Neural cell (in vitro differentiated cells): ENCODE measurements around the gene RALGDS.

Experiments used
- EP300 ChIP-seq: fragments of 450-650 bp; conservative IDR thresholded peaks from 2 replicates; pipeline ENCODE4 v1.6.1; 2014; ENCODE audit warnings: antibody characterized with exemption, mild to moderate bottlenecking, moderate library complexity; ENCODE audit not compliant: poor library complexity, severe bottlenecking
- EZH2 ChIP-seq: fragments of 200-600, 300-800 bp; shearing (Covaris generic), sonication (generic); IDR thresholded peaks from 2 replicates; pipeline ENCODE4 v1.6.1; 2014; ENCODE audit warnings: antibody characterized with exemption, low read length, borderline replicate concordance, mild to moderate bottlenecking; ENCODE audit not compliant: insufficient read depth, poor library complexity, severe bottlenecking
- POLR2AphosphoS5 ChIP-seq: IDR thresholded peaks from 2 replicates; pipeline ENCODE4 v1.6.1; 2012
- SMC3 ChIP-seq: fragments of 450-650 bp; conservative IDR thresholded peaks from 2 replicates; pipeline ENCODE4 v1.6.1; 2014; ENCODE audit warnings: antibody characterized with exemption, mild to moderate bottlenecking, moderate library complexity; ENCODE audit not compliant: poor library complexity
- TF ChIP-seq, protein P1 (sequence below): fragments of 450-650 bp; IDR thresholded peaks from 2 replicates; pipeline ENCODE4 v1.5.1; 2014; ENCODE audit warnings: antibody characterized with exemption, mild to moderate bottlenecking, moderate library complexity; ENCODE audit not compliant: poor library complexity, severe bottlenecking
- TF ChIP-seq, protein P2 (sequence below): IDR thresholded peaks from 2 replicates; pipeline ENCODE4 v1.6.1; 2012; ENCODE audit warnings: borderline replicate concordance

DNA sequence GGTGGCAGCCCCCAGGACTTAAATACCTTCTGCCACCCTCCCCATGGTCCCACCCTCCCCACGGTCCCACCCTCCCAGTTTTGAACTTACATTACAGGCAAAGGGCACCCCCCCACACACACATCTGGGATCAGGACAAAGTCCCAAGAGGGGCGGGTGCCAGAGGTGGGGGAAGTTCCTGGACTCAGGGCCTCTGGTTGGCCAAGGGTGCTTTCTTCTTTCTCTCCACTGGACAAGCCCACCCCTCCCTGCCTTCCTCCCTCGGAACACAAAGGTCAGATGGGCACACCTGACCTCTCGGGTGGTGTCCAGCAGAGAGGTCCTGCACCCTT, 19.1 kb upstream of the RALGDS start:
- TF ChIP-seq, protein P1, sequence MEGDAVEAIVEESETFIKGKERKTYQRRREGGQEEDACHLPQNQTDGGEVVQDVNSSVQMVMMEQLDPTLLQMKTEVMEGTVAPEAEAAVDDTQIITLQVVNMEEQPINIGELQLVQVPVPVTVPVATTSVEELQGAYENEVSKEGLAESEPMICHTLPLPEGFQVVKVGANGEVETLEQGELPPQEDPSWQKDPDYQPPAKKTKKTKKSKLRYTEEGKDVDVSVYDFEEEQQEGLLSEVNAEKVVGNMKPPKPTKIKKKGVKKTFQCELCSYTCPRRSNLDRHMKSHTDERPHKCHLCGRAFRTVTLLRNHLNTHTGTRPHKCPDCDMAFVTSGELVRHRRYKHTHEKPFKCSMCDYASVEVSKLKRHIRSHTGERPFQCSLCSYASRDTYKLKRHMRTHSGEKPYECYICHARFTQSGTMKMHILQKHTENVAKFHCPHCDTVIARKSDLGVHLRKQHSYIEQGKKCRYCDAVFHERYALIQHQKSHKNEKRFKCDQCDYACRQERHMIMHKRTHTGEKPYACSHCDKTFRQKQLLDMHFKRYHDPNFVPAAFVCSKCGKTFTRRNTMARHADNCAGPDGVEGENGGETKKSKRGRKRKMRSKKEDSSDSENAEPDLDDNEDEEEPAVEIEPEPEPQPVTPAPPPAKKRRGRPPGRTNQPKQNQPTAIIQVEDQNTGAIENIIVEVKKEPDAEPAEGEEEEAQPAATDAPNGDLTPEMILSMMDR: no peak
- TF ChIP-seq POLR2AphosphoS5 (no peak), EP300 (no peak), SMC3 (no peak), EZH2 (no peak)
- TF ChIP-seq, protein P2, sequence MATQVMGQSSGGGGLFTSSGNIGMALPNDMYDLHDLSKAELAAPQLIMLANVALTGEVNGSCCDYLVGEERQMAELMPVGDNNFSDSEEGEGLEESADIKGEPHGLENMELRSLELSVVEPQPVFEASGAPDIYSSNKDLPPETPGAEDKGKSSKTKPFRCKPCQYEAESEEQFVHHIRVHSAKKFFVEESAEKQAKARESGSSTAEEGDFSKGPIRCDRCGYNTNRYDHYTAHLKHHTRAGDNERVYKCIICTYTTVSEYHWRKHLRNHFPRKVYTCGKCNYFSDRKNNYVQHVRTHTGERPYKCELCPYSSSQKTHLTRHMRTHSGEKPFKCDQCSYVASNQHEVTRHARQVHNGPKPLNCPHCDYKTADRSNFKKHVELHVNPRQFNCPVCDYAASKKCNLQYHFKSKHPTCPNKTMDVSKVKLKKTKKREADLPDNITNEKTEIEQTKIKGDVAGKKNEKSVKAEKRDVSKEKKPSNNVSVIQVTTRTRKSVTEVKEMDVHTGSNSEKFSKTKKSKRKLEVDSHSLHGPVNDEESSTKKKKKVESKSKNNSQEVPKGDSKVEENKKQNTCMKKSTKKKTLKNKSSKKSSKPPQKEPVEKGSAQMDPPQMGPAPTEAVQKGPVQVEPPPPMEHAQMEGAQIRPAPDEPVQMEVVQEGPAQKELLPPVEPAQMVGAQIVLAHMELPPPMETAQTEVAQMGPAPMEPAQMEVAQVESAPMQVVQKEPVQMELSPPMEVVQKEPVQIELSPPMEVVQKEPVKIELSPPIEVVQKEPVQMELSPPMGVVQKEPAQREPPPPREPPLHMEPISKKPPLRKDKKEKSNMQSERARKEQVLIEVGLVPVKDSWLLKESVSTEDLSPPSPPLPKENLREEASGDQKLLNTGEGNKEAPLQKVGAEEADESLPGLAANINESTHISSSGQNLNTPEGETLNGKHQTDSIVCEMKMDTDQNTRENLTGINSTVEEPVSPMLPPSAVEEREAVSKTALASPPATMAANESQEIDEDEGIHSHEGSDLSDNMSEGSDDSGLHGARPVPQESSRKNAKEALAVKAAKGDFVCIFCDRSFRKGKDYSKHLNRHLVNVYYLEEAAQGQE: no peak
